Pancreas (tissue), 10 donors: ENCODE results near the gene DRAXIN. TPM values are rescaled to one million over a fixed set of nuclear protein-coding genes. Genes with fewer than 3 reads are reported as not detected.

Experiments
- ATAC-seq, 4 donors: fragments of 200-7000 bp; cut with Tn5 transposase; one replicate each; pipeline versions ENCODE4 v1.8.0 to v1.9.1; 2020; ENCODE audit warnings: mild to moderate bottlenecking in 4 of 4, moderate library complexity in 4 of 4
- DNase-seq, 6 donors: peaks; one replicate each; pipeline ENCODE4 v3.0.0-alpha.2; 2020
- FAIRE-seq: peaks from 2 replicates; lab custom pipeline; 2012; peaks lifted over from hg19 to GRCh38; lab: Jason Lieb, UNC
- H3K27ac ChIP-seq, 4 donors: fragments of 200-600 bp; sonication (generic); 1 replicate in 3 of 4; 2 replicates in 1 of 4; pipeline versions ENCODE4 v1.5.0 to v1.8.0; 2020
- H3K27me3 ChIP-seq, 4 donors: fragments of 200-600 bp; one replicate each; pipeline ENCODE4 v1.8.0; 2021
- H3K36me3 ChIP-seq, 3 donors: fragments of 200-600 bp; sonication (generic) in 1 of 3; one replicate each; pipeline versions ENCODE4 v1.5.0 to v1.8.0; 2020 to 2021
- H3K4me1 ChIP-seq, 3 donors: fragments of 200-600 bp; one replicate each; pipeline ENCODE4 v1.8.0; 2021
- H3K4me3 ChIP-seq, 4 donors: fragments of 200-600 bp; sonication (generic) in 2 of 4; one replicate each; pipeline versions ENCODE4 v1.5.0 to v1.8.0; 2020 to 2021
- H3K9me3 ChIP-seq, 4 donors: fragments of 200-600 bp; one replicate each; pipeline ENCODE4 v1.8.0; 2021
- WGBS, 2 donors: extraction: QIAGEN DNeasy Blood & Tissue Kit; methylation state at CpG; one replicate each; pipeline ENCODE4 v1.1.7; 2013; 5-methylcytosine and 5-hydroxymethylcytosine counted together
- intact Hi-C, 3 donors: fragments of 100-400 bp; cut with DNase I; formaldehyde crosslinking; loops; one replicate each; pipeline versions ENCODE4 v1.11.1 to v1.14.2; 2022
- polyA plus RNA-seq, 2 donors: library from polyadenylated mRNA; stranded (reverse); fragments of 200-250 nt; gene quantifications; one replicate each; pipeline ENCODE4 v1.2.3, GENCODE V29; 2013
- total RNA-seq, 6 donors: library from RNA; stranded (reverse); fragmentation: NEBNext Ultra II Directional in 4 of 6; extraction: Animal tissue kit (Norgen Biotek cat#: 25700) in 4 of 6; gene quantifications; one replicate each; pipeline versions ENCODE4 v1.2.1 to v1.2.4, GENCODE V29; 2021 to 2023
- TF ChIP-seq, protein P1 (sequence below), 4 donors: fragments of 200-600 bp; sonication (generic) in 3 of 4; IDR thresholded peaks; one replicate each; pipeline versions ENCODE4 v1.5.0 to v1.8.0; 2021; ENCODE audit warnings: antibody characterized with exemption in 4 of 4
- donor health status: healthy with polysubstance abuse.
- donor health status: DM: no; HTN: no; CAD: no; lungs with moderate emphysema.
- donor health status: DM: no; HTN: no; CAD: no.
- donor health status: control.
- donor health status: control.
- donor health status: Bipolar disorder and iron deficiency.
- donor health status: DM: yes; HTN: yes; CAD: no.
- donor health status: DM: no; HTN: no; CAD: no.
- donor health status: DM: no; HTN: no; CAD: no.
- donor health status: DM: yes; HTN: yes; CAD: no.

DRAXIN gene
- total and polyA plus RNA-seq, 8 donors = under 0.01 to 0.09 (median 0.03) TPM; not detected in 1

DNA sequence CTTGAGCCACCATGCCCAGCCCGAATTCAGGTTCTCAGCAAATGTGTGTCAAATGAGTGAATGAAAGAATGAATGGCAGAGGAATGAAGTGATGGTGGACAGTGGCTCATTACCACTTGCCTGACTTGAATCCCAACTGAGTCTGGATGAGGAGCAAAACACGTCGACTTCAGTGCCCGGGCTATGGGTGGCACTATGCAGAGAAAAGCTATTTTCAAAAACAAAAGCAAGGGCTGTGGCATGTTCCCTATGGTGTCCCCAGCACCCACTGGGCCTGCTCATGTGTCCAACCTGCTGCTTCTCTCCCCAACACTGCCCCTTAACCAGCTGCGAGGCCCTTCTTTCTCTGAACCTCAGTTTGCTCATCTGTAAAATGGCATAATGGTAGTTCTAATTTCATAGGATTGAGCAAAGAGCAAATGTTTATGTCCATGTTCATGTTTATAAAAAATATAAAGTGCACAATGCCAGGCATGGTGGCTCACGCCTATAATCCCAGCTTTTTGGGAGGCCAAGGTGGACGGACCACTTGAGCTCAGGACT is 6.2 kb upstream of the DRAXIN start:
- 79 to 91% methylated on average over 7 of the region's 7 CpGs for WGBS, 2 donors
- H3K27me3 ChIP-seq = peaks cover 0 to 6% (median 0%) of the 10 kb centered on the region in 4 donors
- DNase-seq (no peak), ATAC-seq (no peak), FAIRE-seq (no peak)
- intact Hi-C loops = no loop called here
- no peaks in the 10 kb centered on the region for H3K9me3 ChIP-seq
- no peak overlapping the region for H3K27ac ChIP-seq
- H3K36me3 ChIP-seq = no peaks in the 10 kb centered on the region
- TF ChIP-seq, protein P1, sequence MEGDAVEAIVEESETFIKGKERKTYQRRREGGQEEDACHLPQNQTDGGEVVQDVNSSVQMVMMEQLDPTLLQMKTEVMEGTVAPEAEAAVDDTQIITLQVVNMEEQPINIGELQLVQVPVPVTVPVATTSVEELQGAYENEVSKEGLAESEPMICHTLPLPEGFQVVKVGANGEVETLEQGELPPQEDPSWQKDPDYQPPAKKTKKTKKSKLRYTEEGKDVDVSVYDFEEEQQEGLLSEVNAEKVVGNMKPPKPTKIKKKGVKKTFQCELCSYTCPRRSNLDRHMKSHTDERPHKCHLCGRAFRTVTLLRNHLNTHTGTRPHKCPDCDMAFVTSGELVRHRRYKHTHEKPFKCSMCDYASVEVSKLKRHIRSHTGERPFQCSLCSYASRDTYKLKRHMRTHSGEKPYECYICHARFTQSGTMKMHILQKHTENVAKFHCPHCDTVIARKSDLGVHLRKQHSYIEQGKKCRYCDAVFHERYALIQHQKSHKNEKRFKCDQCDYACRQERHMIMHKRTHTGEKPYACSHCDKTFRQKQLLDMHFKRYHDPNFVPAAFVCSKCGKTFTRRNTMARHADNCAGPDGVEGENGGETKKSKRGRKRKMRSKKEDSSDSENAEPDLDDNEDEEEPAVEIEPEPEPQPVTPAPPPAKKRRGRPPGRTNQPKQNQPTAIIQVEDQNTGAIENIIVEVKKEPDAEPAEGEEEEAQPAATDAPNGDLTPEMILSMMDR (IDR thresholded peaks at IDR 0.05) = no peak
- peaks cover 0 to under 1% (median under 1%) of the 10 kb centered on the region in 3 donors for H3K4me1 ChIP-seq
- H3K4me3 ChIP-seq = no peak overlapping the region

DNA sequence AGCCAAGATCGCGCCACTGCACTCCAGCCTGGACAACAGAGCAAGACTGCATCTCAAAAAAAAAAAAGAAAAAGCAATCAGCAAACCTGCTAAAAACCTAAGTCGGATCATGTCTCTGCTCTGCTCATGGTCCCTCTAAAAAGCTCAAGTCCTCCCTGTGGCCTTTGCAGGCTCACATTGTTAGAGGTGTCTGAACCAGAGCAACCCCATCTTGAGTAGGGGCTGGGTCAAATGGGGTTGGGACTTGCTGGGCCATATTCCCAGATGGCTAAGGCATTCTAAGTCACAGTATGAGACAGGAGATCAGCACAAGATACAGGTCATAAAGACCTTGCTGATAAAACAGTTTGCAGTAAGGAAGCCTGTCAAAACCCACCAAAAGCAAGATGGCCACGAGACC is 3.0 kb upstream of the DRAXIN start:
- Histone ChIP-seq H3K27ac (no peak overlapping the region), H3K4me1 (peaks cover 5 to 10% (median 10%) of the 10 kb centered on the region in 3 donors), H3K4me3 (no peak overlapping the region), H3K36me3 (no peaks in the 10 kb centered on the region), H3K9me3 (no peaks in the 10 kb centered on the region), H3K27me3 (peaks cover 0 to 11% (median 2%) of the 10 kb centered on the region in 4 donors)
- FAIRE-seq = no peak
- intact Hi-C loops = no loop called here
- TF ChIP-seq, protein P1 (IDR thresholded peaks at IDR 0.05) = no peak
- no peak for ATAC-seq
- no peak for DNase-seq
- WGBS, 2 donors = 84 to 88% methylated on average over 4 of the region's 4 CpGs

GRCh38 chr1:11690397-11691301 is 861 bp upstream of the DRAXIN start:
- H3K27ac ChIP-seq = no peak overlapping the region
- H3K9me3 ChIP-seq = no peaks in the 10 kb centered on the region
- ATAC-seq (peak in 2 of 4 donors; percentile 44 to 70), FAIRE-seq (no peak), DNase-seq (no peak)
- intact Hi-C loops = no loop called here
- peaks cover 5 to 10% (median 10%) of the 10 kb centered on the region in 3 donors for H3K4me1 ChIP-seq
- TF ChIP-seq, protein P1 (IDR thresholded peaks at IDR 0.05) = no peak
- 3% methylated on average over 60 to 64 of the region's 64 CpGs for WGBS, 2 donors
- H3K36me3 ChIP-seq = no peaks in the 10 kb centered on the region
- H3K4me3 ChIP-seq = peak overlapping the region in 2 of 4 donors; percentile 16 to 39
- peaks cover 0 to 11% (median 2%) of the 10 kb centered on the region in 4 donors for H3K27me3 ChIP-seq

DNA sequence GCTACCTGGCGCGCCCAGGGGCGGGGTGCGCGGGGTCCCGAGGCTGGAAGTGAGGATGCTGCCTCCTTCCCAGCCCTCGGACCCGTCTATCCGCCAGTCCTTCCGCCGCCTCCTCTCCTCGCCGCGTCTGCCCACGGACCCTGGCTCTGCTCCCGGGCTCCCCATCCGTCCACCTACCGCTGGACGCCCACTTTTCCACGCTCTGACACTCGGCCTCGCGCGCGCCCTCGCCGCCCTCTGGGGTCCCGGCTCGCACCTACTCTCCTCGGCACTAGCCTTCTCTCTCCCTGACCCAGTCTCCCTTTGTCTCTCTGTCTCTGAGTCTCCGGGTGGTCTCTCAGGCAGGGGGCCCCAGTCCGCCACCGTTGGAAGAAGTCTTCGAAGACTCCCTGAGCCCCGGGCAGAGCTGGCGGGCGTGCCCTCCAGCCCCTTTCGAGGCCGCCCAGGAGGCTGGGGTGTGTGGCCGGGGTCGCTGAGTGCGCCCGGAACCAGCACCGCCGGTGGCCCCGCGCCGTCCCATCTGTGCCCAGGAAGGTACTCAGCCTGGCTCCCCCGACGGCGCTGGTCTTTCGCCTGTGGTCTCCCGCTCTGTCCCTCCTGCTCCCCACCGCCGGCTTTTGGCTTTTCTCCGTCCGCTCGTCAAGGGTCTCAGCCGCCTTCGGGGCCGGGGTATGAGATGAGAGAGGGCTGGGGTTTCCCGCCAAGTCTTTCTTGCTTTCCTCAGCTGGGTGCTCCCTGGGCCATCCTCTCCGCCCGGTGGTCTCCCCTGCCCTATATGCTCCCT is 610 bp downstream of the DRAXIN start:
- Histone ChIP-seq H3K27me3 (peaks cover 0 to 11% (median 2%) of the 10 kb centered on the region in 4 donors), H3K27ac (no peak overlapping the region), H3K36me3 (no peaks in the 10 kb centered on the region), H3K4me1 (peaks cover 5 to 10% (median 10%) of the 10 kb centered on the region in 3 donors), H3K9me3 (no peaks in the 10 kb centered on the region), H3K4me3 (peak overlapping the region in 1 of 4 donors; percentile 39)
- intact Hi-C loops = no loop called here
- DNase-seq = no peak
- TF ChIP-seq, protein P1 (IDR thresholded peaks at IDR 0.05) = no peak
- 6 to 7% methylated on average over 61 to 64 of the region's 64 CpGs for WGBS, 2 donors
- ATAC-seq = no peak
- no peak for FAIRE-seq
